COR-L47 (cell line): Measurements from ENCODE around the gene KATNB1.
A peak's percentile ranks its signal among the peaks of the same experiment; 100 is the strongest.
"Not testable (repeated sequence)": the region's sequence is repeated elsewhere in the genome, so short reads cannot be mapped to it uniquely, and the experiment has no call there.

Source experiments
- DNase-seq: peaks from one replicate; lab custom pipeline; 2025; lab: John Stamatoyannopoulos, UW

KATNB1 gene

DNA sequence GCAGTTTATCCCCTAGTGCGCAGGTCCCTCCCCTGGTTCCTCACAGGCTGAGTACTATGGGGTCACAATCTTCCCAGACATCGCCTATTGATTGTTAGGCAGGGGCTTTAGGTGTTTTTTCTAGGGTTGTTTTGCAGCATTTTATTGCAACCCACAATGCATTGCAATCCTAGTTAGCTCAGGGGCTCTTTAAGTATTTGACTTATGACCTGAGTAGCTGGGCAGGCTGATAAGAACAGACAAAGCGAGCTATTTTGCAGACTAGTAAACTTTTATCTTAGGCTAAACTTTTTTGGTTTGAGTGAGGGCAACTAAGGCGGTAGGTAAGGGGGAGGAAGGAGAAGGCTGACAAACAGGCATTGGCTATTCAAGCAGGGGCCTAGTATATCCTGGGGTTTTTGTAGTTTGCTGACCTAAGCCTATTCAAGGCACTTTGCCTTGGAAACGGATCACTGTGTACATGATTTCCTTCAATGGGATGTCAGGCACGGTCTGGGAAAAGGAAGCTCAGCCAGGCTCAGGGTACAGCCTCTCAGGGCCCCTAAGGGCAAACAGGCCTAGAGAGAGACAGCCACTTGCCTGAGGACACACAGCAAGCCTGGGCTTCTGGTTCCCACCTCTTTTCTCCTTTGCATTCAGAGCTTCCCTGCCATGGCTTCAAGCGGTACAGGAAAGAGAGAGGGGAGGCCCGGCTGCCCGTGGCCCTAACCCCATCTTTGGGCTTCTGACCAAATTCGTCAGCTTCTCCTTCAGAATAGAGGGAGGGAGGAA is 34.6 kb upstream of the KATNB1 start:
- no peak for DNase-seq

DNA sequence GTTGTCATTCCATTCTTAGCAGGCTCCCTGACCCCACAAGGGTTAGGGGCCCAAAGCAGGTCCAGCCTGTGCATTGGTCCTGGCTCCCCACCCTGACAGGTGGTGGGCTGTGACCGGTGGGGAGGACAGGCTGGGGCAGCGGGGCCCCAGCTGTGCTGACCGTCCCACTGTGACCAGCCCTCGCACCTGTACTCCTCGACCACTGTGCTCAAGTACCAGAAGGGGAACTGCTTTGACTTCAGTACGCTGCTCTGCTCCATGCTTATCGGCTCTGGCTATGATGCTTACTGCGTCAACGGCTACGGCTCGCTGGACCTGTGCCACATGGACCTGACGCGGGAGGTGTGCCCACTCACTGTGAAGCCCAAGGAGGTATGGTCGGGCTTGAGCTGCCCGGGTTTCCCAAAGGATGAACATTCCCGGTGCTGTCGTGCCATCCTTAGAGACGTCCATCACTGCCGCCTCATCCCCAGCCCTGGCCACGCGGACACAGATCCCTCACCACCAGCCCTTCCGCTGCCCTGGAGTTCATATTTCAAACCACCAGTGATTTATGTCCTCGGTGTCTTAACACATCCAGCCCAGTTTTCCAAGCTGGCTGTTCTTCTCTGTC is 33.7 kb upstream of the KATNB1 start:
- DNase-seq, result no peak

DNA sequence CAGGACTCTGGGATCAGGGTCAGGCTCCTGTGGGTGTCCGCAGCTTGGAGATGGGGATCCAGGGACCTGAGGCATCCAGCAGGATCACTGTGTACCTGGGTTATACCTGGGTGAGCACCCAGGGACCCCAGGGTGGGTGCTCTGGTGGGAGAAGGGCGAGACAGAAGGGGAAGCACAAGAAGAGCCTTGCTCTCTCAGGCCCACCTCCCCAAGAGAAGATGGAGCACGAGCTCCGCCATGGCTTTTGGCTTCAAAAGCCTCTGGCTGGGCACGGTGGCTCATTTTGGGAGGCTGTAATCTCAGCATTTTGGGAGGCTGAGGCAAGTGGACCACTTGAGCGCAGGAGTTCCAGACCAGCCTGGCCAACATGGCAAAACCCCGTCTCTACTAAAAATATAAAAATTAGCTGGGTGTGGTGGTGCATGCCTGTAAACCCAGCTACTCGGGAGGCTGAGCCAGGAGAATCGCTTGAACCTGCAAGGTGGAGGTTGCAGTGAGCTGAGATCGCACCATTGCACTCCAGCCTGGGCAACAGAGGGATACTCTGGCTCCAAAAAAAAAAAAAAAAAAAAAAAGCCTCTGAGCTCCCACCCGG is 32.1 kb upstream of the KATNB1 start:
- no peak for DNase-seq

DNA sequence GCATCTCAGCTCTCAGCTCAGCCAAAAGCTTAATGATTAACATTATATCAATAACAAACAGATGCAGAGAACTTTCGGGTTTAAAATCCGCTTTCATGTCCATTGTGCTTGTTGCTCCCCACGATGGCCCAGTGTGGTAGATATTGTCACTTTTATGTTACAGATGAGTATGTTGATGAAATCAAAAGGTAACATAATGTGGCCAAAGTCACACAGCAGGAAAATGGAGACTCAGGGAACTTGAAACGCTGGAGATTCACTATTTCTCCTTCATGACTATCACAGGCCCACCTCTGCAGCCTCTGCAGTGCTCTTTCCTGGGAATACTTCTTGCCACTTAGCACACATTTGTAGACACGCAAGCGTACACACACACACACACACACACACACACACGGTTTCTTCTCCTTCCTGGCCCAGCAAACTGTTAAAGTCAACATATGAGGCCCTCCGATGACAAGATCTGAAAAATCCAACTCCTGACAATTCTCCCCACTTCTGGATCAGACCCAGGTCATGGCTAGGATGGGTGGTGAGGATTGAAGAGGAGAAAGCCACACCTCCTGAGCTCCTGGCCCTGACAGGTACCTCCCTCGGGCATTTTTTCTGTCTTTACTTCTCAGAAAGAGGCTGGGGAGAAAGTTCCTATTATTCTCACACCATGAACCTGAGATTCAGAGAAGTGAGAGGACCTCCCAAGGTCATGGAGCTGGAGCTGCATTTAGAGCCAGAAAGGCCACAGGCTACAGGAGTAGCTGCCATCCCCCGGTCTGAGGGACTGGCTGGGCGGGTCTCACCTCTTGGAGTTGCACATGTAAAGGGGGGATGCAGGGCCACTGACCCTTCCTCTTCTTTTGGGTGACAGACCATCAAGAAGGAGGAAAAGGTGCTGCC is 31.3 kb upstream of the KATNB1 start:
- DNase-seq, result no peak

DNA sequence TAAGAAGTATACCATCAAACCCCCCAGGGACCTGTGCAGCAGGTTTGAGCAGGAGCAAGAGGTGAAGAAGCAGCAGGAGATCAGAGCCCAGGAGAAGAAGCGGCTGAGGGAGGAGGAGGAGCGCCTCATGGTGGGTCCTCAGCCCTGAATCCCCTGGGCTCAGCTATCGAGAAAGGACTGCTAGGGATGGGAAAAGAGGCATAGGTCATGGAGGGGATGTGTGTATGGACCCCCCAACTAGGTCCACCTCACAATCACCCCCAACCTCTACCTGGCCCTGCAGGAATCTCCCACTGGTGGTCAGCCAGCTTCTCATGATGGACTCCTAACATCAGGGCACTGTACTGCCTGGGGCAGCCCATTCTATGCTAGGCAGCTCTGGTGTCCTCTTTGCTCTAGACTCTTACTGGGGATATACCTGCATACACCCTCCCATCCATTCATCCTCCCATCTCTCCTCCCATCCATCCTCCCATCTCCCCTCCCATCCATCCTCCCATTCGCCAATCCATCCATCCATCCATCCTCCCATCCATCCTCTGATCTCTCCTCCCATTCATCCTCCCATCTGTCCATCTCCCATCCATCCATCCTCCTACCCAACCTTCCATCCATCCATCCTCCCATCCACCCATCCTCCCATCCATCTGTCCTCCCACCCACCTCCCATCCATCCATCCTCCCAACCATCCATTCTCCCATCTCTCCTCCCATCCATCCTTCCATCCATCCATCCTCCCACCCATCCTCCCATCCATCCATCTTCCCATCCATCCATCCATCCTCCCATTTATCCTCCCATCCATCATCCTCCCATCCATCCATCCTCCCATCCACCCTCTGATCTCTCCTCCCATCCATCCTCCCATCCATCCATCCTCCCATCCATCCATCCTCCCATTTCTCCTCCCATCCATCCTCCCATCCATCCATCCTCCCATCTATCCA is 30.4 kb upstream of the KATNB1 start:
- no peak for DNase-seq

DNA sequence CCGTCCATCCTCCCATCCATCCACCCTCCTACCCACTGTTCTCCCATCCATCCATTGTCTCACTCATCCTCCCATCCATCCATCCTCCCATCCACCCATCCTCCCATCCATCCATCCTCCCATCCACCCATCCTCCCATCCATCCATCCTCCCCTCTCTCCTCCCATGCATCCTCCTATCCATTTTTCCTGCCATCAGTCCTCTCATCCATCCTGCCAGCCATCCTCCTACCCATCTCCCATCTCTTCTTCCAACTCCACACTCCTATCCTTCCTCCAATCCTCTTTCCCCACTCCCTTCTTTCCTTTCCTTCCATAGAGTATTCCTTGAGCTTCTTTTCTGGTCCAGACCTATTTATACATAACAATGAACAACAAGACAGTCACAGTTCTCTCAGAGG is 28.9 kb upstream of the KATNB1 start:
- DNase-seq, result no peak

DNA sequence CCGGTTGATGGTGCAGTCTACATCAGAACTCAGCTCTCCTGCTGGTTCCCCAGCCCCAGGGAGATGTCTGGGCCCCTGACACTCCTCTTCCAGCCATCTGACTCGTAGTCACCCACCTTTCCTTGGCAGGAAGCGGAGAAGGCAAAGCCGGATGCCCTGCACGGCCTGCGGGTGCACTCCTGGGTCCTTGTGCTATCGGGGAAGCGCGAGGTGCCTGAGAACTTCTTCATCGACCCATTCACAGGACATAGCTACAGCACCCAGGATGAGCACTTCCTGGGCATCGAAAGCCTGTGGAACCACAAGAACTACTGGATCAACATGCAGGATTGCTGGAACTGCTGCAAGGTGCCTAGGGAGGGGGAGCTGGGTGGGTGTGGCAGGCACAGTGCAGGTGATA is 28.2 kb upstream of the KATNB1 start:
- no peak for DNase-seq

DNA sequence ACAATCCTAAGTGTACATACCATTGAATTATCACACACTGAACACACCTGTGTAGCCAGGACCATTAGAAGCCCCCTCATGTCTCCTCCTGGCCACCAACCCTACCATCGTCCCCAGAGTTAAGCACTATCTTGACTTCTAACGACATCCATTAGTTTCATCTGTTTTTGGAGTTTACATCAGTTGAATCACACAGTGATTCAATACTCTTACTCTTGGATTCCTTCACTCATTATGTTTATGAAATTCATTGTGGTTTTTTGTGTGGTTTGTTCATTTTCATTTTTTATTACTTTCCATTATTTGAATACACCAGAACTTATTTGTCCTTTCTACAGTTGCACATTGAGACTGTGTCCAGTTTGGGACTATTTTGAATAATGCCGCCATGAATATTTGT is 27.4 kb upstream of the KATNB1 start:
- no peak for DNase-seq

DNA sequence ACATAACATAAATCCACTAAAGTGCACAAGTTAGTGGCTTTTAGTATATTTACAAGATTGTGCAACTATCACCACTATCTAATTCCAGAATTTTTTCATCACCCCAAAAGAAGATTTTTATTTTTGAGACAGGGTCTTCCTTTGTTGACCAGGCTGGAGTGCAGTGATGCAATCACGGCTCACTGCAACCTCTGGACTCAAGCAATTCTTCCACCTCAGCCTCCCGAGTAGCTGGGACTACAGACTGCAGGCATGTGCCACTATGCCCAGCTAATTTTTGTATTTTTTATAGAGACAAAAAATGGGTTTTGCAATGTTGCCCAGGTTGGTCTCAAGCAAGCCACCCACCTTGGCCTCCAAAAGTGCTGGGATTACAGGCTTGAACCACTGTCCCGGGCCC is 25.9 kb upstream of the KATNB1 start:
- no peak for DNase-seq

DNA sequence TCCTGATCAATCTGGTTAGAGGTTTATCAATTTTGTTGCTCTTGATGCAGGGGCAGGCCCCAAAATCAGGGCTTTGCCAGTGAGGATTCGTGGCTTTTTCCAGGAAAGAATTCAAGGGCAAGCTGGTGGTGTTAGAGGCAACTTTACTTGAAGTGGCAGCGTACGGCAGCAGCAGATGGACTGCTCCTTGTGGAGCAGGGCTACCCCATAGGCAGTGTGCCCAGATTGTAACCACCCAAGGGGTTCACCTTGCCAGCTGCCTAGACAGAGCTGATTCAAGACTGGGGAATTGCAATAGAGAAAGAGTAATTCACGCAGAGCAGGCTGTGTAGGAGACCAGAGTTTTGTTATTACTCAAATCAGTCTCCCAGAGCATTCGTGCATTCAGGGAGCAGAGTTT is 24.2 kb upstream of the KATNB1 start:
- DNase-seq, result no peak

DNA sequence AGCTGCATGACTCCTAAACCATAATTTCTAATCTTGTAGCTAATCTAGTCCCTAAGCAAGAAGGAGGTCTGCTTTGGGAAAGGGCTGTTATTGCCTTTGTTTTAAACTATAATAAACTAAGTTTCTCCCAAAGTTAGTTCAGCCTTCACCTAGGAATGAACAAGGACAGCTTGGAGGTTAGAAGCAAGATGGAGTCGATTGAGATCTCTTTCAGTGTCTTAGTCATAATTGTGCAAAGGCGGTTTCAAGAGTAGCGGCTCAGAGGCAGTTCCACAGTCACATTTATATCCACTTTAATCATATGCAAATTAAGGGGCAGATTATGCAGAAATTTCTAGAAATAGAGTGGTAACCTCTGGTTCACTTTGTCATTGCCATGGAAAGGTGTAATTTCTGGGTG is 23.6 kb upstream of the KATNB1 start:
- no peak for DNase-seq

DNA sequence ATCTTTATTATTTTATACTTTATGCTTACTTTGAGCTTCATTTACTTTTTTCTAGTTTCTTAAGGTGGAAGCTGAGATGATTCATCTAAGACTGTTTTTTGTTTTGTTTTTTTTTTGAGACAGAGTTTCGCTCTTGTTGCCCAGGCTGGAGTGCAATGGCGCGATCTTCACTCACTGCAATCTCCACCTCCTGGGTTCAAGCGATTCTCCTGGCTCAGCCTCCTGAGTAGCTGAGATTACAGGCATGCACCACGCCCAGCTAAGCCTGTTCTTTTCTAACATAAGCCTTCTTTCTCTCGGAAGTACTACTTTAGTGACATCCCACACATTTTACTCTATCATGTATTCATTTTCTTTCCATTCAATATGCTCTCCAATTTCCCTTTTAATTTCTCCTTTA is 23.0 kb upstream of the KATNB1 start:
- not testable (repeated sequence) for DNase-seq

DNA sequence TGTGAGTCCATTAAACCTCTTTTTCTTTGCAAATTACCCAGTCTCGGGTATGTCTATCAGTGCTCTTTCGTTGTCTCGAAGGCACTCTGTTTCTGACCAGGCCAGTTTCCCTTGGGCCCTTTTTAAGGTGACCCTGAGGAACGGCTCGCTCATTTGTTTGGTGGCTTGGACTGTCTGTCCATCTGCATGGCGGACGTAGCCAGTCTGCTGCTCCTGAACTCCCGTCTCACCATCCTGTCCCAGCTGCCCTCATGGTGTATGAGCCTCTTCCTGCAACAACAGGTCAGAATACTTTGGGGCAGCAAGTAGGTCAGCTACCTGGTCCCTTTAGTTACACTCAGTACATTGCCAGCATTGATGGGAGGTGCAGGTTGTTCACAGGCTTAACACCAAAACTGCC is 22.0 kb upstream of the KATNB1 start:
- DNase-seq, result no peak

DNA sequence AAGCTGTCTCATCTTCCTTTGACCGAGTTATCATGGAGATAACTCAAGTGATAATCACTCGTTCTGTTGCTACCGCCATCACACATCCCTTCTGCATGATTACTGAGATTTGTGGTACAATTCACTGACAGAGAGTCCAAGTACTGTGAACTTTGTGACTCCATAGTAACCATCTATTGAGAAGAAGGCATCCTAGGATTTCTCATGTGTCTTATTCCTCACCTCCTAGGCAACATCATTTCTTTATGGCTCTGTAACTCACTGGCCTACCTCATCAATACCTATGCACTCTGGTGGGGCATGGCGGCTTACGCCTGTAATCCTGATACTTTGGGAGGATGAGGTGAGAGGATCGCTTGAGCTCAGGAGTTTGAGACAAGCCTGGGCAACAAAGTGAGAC is 21.5 kb upstream of the KATNB1 start:
- no peak for DNase-seq

DNA sequence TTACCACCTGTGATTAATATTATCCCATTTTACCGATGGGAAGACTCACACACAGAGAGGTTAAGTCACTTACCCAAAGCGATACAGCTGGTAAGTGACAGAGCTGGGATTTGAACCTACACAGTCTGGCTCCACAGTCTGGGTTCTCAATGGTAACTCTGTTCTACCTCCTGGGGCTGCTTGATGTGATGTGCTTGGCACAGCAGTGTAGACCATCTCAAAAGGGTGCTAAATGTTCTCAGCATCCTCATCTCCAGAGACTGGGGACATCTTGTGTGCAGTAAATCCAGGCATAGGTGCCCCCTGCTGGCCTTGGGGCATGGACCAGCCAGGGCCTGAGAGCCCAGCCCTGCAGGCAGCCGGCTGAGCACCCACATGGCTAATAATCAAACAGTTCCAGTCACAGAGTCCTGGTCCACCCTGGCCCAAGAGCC is 15.4 kb upstream of the KATNB1 start:
- DNase-seq, result peak; percentile 17

DNA sequence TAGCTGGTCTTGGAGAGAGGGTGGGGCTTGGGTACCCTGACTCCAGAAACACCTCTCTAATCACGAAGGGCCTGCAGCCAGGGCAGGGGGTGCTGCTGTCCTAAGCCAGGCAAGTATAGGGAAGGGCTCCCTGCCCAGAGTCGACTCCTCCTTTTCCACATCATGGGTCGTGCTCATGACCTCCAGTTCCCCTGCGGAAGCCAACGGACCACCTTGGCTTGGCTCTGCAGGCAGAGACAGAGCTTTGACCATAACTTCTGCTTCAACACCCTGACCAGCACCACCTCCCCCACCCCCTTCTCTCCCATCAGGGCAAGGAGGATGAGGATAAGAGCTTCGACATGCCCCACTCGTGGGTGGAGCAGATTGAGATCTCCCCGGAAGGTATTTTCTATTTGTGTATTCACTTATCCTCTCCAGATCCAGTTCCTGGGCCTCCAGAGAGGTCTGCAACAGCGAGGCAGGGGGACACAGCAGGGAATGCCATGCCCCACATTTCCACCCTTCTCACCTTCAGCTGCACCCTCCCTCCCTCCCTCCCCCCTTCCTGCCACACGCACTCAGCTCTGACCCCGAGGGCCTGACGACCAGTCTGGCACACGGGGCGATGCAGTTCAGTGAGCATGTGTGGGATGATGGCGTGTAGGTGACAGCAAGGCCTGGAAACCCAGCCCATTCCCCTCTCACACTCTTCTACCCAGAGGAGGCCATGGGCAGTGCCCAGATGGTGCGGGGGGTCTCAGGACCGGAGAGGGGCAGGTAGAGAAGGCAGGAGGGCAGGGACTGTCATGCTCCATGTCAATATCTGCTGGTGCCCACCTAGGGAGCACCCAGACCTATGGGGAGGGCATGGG is 14.0 kb upstream of the KATNB1 start:
- DNase-seq, result no peak

DNA sequence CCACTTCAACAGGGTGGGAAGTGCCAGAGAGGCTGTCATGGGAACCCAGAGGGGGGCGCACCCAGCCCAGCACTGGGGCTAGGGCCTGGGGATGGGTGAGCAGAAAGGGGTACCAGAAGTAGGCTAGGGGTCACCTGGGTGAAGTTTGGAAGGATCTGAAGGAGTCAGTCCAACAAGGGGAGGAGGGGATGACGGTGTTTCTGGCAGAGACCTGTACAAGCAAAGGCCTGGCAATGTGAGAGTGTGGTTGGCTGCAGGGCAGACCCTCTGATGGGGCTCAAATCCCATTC is 13.4 kb upstream of the KATNB1 start:
- DNase-seq, result no peak

DNA sequence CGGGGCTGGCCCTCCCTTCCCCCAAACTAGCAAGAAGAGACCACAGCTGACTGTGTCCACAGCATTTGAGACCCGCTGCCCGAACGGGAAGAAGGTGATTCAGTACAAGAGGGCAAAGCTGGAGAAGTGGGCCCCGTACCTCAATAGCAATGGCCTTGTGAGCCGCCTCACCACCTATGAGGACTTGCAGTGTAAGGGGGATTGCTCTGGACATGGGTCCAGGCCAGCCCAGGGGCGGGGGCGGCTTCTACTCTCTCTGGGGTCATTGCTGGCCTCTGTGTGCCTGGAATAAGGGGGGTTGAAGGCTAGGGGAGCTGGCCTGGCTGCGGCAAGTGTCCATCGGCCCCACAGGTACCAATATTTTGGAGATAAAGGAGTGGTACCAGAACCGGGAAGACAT is 12.9 kb upstream of the KATNB1 start:
- DNase-seq, result no peak

DNA sequence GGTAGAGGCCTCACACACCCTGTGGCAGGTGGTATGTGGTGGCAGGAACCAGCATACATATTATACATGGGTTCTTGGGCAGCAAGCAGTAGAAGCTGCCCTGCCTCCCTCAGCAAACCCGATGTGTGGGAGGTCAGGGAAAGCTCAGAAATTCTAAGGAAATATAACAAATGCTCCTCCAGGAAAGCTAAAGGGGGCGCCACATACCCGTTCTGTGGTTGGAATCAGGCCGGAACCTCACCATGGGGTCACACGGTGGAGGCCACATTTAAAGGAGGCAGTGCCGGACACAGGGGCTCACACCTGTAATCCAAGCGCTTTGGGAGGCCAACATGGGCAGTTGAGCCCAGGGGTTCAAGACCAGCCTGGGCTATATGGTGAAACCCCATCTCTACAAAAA is 12.4 kb upstream of the KATNB1 start:
- no peak for DNase-seq

DNA sequence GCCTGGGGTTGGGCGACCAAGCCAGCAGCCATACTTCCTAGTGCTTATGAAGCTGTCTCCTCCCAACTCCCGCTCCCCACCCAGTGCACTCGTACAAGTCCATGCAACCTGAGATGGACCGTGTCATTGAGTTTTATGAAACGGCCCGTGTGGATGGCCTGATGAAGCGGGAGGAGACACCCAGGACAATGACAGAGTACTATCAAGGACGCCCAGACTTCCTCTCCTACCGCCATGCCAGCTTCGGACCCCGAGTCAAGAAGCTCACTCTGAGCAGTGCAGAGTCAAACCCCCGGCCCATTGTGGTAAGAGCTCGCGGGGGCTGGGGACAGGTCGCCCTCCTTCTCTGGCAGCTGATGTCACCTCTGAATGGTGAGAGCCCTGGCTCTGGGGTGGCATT is 11.0 kb upstream of the KATNB1 start:
- DNase-seq, result no peak

DNA sequence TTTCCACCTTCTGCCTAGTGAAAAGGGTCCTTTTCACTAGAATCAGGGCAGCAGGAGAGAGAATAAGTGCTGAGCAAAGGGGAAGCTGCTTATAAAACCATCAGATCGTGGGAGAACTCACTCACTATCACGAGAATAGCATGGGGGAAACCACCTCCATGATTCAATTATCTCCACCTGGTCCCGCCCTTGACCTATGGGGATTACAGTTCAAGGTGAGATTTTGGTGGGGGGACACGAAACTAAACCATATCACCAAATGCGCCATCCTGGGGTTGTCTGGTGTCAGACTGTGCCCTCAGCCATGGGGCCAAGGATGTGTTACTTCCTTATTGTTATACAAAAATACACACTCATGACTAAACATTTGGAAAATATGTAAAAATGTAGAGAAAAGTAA is 10.4 kb upstream of the KATNB1 start:
- DNase-seq, result no peak
